K562 (cell line): Measurements from ENCODE around the gene ZNF584. TPM values are rescaled to one million over a fixed set of nuclear protein-coding genes. Genes with fewer than 3 reads are reported as not detected.

Experiments used
- ARHGAP35 ChIP-seq: fragments of 450-650 bp; IDR thresholded peaks from 2 replicates; pipeline ENCODE4 v1.6.1; 2018; ENCODE audit not compliant: partially characterized antibody
- BRF1 ChIP-seq: IDR thresholded peaks from 3 replicates; pipeline ENCODE4 v1.6.1; 2011; ENCODE audit warnings: borderline replicate concordance, mild to moderate bottlenecking; ENCODE audit not compliant: insufficient read length; ENCODE audit errors: extremely low read depth
- CBX1 ChIP-seq: sonication (generic); IDR thresholded peaks from 2 replicates; pipeline ENCODE4 v1.6.1; 2016; ENCODE audit warnings: antibody characterized with exemption, low read depth, mild to moderate bottlenecking
- CREB1 ChIP-seq, 2 experiments: sonication (generic) in 1 of 2; formaldehyde crosslinking in 1 of 2; IDR thresholded peaks; 2 replicates each; pipeline versions ENCODE4 v1.6.1 to v1.8.0; 2012 to 2022; ENCODE audit warnings: inconsistent platforms in 1 of 2, mild to moderate bottlenecking in 1 of 2, missing genetic modification reagents in 1 of 2, moderate library complexity in 1 of 2
- HDAC8 ChIP-seq: fragments of 450-650 bp; IDR thresholded peaks from 2 replicates; pipeline ENCODE4 v1.6.1; 2016; ENCODE audit warnings: mild to moderate bottlenecking, missing genetic modification characterization, moderate library complexity, missing compliant biosample characterization
- JUN ChIP-seq, 2 experiments: sonication (generic) in 1 of 2; formaldehyde crosslinking in 1 of 2; IDR thresholded peaks; 2 replicates each; pipeline versions ENCODE4 v1.6.1 to v1.8.0; 2012 to 2022; ENCODE audit warnings: borderline replicate concordance in 2 of 2, mild to moderate bottlenecking in 2 of 2, improper control_type of control experiment in 1 of 2, low read depth in 1 of 2, low read length in 1 of 2, missing genetic modification reagents in 1 of 2
- LARP7 ChIP-seq: fragments of 450-650 bp; IDR thresholded peaks from 2 replicates; pipeline ENCODE4 v1.6.1; 2016
- RBM15 ChIP-seq: fragments of 200-400 bp; formaldehyde crosslinking; IDR thresholded peaks from 2 replicates; pipeline ENCODE4 v1.6.1; 2018; ENCODE audit warnings: mild to moderate bottlenecking, low read length, moderate library complexity; ENCODE audit not compliant: insufficient read depth
- RHOXF2B ChIP-seq: fragments of 250-450 bp; sonication (Bioruptor Pico); conservative IDR thresholded peaks from 2 replicates; pipeline ENCODE4 v1.5.1; 2021
- ZFP1 ChIP-seq: fragments of 450-650 bp; formaldehyde crosslinking; IDR thresholded peaks from 2 replicates; pipeline ENCODE4 v1.4.0; 2020; ENCODE audit warnings: mild to moderate bottlenecking, mixed read lengths
- ZNF79 ChIP-seq: fragments of 250-450 bp; sonication (Bioruptor Pico); IDR thresholded peaks from 2 replicates; pipeline ENCODE4 v1.4.0; 2020; ENCODE audit warnings: low read depth, mild to moderate bottlenecking, moderate library complexity
- polyA plus RNA-seq, 8 experiments: library from polyadenylated mRNA; depleted of rRNA in 4 of 8; stranded (reverse) in 5 of 8; unstranded in 3 of 8; fragments of >200 nt; fragmentation: Nextera tagmentation in 2 of 8; fragmentation: Illumina TruSeq in 1 of 8; extraction: Ambion mirVana in 2 of 8; extraction: Trizol in 1 of 8; gene quantifications; 2 replicates each; pipeline versions ENCODE4 v1.2.1 to v1.2.3, GENCODE V29; 2011 to 2014; ENCODE audit warnings: inconsistent platforms in 1 of 8, missing spikeins in 1 of 8
- total RNA-seq, 7 experiments: library from RNA; depleted of rRNA in 6 of 7; stranded (reverse); fragments of >200 nt in 6 of 7; fragmentation: Illumina TruSeq in 2 of 7; extraction: Trizol in 2 of 7; gene quantifications; 2 replicates each; pipeline versions ENCODE4 v1.2.1 to v1.2.3, GENCODE V29; 2011 to 2021; ENCODE audit warnings: low replicate concordance in 1 of 7
- TF ChIP-seq, protein P1 (sequence below): fragments of 450-650 bp; IDR thresholded peaks from 2 replicates; pipeline ENCODE4 v1.6.1; 2016
- TF ChIP-seq, protein P2 (sequence below): fragments of 450-650 bp; IDR thresholded peaks from 2 replicates; pipeline ENCODE4 v1.6.1; 2016; ENCODE audit warnings: antibody characterized with exemption
- TF ChIP-seq, protein P3 (sequence below): fragments of 250-450 bp; sonication (Bioruptor Pico); IDR thresholded peaks from 2 replicates; pipeline ENCODE4 v1.5.0; 2021; ENCODE audit warnings: mild to moderate bottlenecking, moderate library complexity
- TF ChIP-seq, protein P4 (sequence below): sonication (generic); formaldehyde crosslinking; IDR thresholded peaks from 2 replicates; pipeline ENCODE4 v1.8.1; 2023; ENCODE audit warnings: mild to moderate bottlenecking, missing genetic modification reagents
- TF ChIP-seq, protein P5 (sequence below), 2 experiments: fragments of 450-650 bp; conservative IDR thresholded peaks; 2 replicates each; pipeline ENCODE4 v1.6.1; 2017; ENCODE audit warnings: mild to moderate bottlenecking in 2 of 2, moderate library complexity in 2 of 2

Gene ZNF584
- total and polyA plus RNA-seq, 9 of the 15 experiments (the other 6 are each of a cell fraction or from before 2014, with no cell fraction given) = 5.8 to 43.4 (median 24.6) TPM

DNA sequence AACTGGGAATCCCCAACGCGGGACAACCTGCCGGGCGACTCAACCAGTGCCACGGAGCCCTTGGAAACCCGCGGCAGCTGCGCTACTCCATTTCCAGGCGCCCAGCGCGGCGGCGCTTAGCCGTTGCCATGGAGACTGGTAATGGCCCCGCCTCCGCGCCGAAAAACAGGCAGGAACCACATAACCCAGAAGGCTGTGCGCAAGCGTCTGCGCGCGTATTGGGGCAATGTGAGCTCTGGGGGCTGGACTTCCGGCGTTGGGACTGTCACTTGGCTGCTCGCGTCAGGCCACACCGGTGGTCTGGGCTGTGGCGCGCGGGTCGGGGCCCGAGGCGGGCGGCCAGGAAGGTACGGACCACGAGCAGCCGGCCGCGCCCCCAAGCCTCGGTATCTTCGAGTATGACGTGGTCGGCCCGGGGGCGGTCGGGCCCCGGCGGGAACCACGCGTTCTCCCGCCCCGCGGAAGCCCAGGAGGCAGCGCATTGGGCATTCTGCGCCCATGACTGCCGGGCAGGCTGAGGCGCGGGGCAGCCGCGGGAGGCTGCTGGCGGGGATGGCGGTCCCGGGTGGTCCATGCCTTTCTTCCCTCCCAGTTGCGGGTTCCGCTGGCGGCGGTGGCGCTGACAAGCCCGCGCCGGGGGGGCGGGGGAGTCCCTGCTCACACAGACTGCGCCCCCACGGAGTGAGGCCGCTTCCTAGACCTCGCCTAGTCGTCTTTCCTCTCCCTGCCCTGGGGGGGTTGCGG, 43.1 kb downstream of the ZNF584 start, which contains the start of gene ZNF324B (continued):
- TF ChIP-seq, protein P1, sequence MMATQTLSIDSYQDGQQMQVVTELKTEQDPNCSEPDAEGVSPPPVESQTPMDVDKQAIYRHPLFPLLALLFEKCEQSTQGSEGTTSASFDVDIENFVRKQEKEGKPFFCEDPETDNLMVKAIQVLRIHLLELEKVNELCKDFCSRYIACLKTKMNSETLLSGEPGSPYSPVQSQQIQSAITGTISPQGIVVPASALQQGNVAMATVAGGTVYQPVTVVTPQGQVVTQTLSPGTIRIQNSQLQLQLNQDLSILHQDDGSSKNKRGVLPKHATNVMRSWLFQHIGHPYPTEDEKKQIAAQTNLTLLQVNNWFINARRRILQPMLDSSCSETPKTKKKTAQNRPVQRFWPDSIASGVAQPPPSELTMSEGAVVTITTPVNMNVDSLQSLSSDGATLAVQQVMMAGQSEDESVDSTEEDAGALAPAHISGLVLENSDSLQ = peak; percentile 91
- TF ChIP-seq ARHGAP35 = no peak
- TF ChIP-seq, protein P2, sequence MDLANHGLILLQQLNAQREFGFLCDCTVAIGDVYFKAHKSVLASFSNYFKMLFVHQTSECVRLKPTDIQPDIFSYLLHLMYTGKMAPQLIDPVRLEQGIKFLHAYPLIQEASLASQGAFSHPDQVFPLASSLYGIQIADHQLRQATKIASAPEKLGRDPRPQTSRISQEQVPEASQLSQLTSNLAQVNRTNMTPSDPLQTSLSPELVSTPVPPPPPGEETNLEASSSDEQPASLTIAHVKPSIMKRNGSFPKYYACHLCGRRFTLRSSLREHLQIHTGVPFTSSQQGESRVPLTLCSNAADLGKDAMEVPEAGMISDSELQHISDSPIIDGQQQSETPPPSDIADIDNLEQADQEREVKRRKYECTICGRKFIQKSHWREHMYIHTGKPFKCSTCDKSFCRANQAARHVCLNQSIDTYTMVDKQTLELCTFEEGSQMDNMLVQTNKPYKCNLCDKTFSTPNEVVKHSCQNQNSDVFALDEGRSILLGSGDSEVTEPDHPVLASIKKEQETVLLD = 0 out of 2 replicates have a peak, but pooled peaks have one; percentile 35
- TF ChIP-seq, protein P3, sequence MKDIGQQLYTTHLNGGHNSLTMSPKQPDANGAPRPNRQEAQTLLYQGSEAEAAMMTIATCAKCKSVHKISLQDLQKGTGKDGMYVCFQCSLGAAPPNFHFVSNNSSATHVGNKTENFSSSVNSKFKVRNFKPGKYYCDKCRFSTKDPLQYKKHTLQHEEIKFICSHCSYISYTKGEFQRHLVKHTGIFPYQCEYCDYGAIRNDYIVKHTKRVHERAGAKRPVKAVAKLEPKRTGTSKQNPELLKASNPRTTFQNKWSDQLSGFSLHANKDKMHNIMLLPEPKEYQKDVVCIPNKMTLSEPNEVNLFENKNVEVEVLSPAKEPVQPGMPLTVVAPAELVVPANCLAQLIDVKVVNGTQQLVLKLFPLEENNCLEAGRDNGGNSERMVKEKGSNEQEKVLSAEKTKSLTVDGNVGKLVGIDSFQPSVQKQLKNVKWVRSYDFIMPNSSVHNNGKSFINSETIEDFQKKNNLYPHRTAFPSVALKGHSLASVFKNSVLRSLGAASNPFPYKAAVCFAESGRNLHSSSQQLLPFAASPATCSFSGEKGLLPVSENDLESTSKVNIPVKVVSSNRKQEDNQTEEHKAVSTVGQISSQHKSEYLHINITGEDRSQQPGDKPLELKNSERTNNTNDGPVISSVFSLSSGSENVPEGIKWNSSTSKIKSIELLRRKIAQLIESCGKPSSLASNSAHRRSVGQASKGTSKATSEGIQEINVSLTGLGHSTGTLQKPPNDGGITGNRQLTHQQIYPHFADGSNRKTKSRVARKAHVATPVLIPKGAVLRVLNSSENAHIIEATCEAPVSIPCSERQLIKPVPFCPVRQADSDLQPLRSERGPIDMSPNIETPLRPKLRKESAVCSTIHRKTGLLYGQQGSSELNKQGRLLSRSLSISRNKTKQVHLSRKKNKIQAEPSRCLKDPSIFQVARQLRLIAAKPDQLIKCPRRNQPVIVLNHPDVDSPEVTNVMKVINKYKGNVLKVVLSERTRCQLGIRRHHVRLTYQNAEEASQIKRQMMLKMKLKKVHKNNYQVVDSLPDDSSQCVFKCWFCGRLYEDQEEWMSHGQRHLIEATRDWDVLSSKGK = no peak
- TF ChIP-seq HDAC8 (tag) = no peak
- no peak for TF ChIP-seq ZNF79 (CRISPR knock-in tag)
- TF ChIP-seq RBM15 = no peak
- TF ChIP-seq CBX1 = no peak
- peak; percentile 38; the same call in 1 of the 2 replicates for TF ChIP-seq JUN (IDR thresholded peaks at IDR 0.05; ENCODE audit: borderline replicate concordance, low read depth, low read length)
- no peak for TF ChIP-seq JUN (CRISPR knock-in tag; IDR thresholded peaks at IDR 0.05; ENCODE audit: borderline replicate concordance)
- TF ChIP-seq, protein P4, sequence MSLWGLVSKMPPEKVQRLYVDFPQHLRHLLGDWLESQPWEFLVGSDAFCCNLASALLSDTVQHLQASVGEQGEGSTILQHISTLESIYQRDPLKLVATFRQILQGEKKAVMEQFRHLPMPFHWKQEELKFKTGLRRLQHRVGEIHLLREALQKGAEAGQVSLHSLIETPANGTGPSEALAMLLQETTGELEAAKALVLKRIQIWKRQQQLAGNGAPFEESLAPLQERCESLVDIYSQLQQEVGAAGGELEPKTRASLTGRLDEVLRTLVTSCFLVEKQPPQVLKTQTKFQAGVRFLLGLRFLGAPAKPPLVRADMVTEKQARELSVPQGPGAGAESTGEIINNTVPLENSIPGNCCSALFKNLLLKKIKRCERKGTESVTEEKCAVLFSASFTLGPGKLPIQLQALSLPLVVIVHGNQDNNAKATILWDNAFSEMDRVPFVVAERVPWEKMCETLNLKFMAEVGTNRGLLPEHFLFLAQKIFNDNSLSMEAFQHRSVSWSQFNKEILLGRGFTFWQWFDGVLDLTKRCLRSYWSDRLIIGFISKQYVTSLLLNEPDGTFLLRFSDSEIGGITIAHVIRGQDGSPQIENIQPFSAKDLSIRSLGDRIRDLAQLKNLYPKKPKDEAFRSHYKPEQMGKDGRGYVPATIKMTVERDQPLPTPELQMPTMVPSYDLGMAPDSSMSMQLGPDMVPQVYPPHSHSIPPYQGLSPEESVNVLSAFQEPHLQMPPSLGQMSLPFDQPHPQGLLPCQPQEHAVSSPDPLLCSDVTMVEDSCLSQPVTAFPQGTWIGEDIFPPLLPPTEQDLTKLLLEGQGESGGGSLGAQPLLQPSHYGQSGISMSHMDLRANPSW = no peak
- peak; percentile 72 for TF ChIP-seq CREB1 (IDR thresholded peaks at IDR 0.05)
- TF ChIP-seq CREB1 (CRISPR knock-in tag; IDR thresholded peaks at IDR 0.05) = peak; percentile 76
- TF ChIP-seq, protein P5, sequence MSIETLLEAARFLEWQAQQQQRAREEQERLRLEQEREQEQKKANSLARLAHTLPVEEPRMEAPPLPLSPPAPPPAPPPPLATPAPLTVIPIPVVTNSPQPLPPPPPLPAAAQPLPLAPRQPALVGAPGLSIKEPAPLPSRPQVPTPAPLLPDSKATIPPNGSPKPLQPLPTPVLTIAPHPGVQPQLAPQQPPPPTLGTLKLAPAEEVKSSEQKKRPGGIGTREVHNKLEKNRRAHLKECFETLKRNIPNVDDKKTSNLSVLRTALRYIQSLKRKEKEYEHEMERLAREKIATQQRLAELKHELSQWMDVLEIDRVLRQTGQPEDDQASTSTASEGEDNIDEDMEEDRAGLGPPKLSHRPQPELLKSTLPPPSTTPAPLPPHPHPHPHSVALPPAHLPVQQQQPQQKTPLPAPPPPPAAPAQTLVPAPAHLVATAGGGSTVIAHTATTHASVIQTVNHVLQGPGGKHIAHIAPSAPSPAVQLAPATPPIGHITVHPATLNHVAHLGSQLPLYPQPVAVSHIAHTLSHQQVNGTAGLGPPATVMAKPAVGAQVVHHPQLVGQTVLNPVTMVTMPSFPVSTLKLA (conservative IDR thresholded peaks at IDR 0.05) = peak; percentile 87 to 93
- no peak for TF ChIP-seq RHOXF2B (CRISPR knock-in tag)
- TF ChIP-seq BRF1 = no peak
- no peak for TF ChIP-seq ZFP1 (CRISPR knock-in tag)
- no peak for TF ChIP-seq LARP7
